ENCODE data around the gene PMPCA. TPM values are rescaled to one million over a fixed set of nuclear protein-coding genes. Genes with fewer than 3 reads are reported as not detected.

PMPCA gene
- total and polyA plus RNA-seq, 2 of the 13 experiments (the other 11 are each of a cell fraction or from before 2014, with no cell fraction given) = 70.2 to 88.4 TPM

DNA sequence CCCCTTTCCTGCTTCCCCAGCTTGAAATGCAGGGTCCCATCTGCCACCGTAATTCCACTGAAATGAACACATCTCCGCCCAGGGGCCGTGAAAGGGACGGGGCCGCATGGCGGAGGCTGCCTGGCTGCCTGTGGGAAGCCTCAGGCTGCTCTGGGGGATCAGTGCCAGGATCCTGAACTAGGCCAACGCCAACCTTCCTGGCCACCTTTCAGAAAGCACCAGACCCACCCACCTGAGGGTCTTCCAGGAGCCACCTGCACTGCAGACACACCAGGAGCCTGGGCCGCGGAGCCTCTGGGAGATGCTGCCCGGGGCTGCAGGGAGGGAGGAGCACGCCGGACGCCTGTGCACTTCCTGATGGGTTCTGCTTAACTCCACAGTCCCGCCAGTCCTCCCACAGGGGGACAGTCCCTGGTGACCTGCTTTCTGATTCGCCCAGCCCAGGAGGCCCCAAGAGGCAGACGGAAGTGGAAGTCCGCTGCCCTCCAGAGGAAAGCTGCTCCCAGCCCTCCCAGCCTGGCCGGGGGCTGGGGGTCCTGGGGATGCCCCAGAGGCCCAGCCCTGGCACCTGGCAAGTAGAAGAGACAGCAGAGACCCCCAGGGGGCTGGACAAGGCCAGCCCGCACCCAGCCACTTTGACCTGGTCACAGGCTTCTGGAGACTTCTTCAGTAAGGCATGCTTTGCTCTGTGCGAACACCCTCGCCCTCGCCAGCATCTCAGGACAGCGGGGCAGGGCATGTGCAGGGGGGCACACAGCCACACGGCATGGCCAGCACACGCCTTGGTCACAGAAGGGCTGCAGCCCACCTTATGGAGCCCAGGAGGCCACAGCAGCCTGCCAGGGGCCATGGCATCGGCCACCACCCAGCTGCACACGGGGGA is 36.9 kb upstream of the PMPCA start, which contains the start of gene CARD9 (continued):
- TF ChIP-seq HIC2 (CRISPR knock-in tag; IDR thresholded peaks at IDR 0.05; ENCODE audit: low read depth) (no peak), BCL6 (CRISPR knock-in tag; IDR thresholded peaks at IDR 0.05) (no peak), CAMTA2 (CRISPR knock-in tag; IDR thresholded peaks at IDR 0.05; ENCODE audit: borderline replicate concordance) (no peak), ZNF7 (CRISPR knock-in tag; IDR thresholded peaks at IDR 0.05) (no peak), ZNF121 (CRISPR knock-in tag; IDR thresholded peaks at IDR 0.05) (no peak), POLR2A (IDR thresholded peaks at IDR 0.05; ENCODE audit: insufficient read depth in 1 of 2, low read depth in 2 of 2, low read length in 2 of 2) (peak in 1 of 2 experiments; percentile 36; a peak in 1 of 4 replicates), ZNF44 (CRISPR knock-in tag; IDR thresholded peaks at IDR 0.05) (no peak), CCAR2 (optimal IDR thresholded peaks at IDR 0.05; ENCODE audit: low read depth, low read length) (no peak), HDAC6 (IDR thresholded peaks at IDR 0.05; ENCODE audit: low read depth, low read length) (no peak), KDM2A (CRISPR knock-in tag; IDR thresholded peaks at IDR 0.05; ENCODE audit: borderline replicate concordance, low read depth) (no peak), ZMAT3 (CRISPR knock-in tag; conservative IDR thresholded peaks at IDR 0.05) (0 out of 2 replicates have a peak, but pooled peaks have one; percentile 3), ZNF34 (CRISPR knock-in tag; IDR thresholded peaks at IDR 0.05; ENCODE audit: borderline replicate concordance) (no peak), HMG20A (CRISPR knock-in tag; IDR thresholded peaks at IDR 0.05; ENCODE audit: borderline replicate concordance) (no peak), GABPB1 (CRISPR knock-in tag; IDR thresholded peaks at IDR 0.05) (peak; percentile 86), ZKSCAN5 (CRISPR knock-in tag; IDR thresholded peaks at IDR 0.05) (no peak), ZNF180 (CRISPR knock-in tag; IDR thresholded peaks at IDR 0.05; ENCODE audit: borderline replicate concordance, low read depth) (no peak), GTF3A (CRISPR knock-in tag; conservative IDR thresholded peaks at IDR 0.05) (no peak), MIER3 (CRISPR knock-in tag; IDR thresholded peaks at IDR 0.05; ENCODE audit: borderline replicate concordance) (no peak), ELK4 (CRISPR knock-in tag; IDR thresholded peaks at IDR 0.05; ENCODE audit: borderline replicate concordance) (no peak), SPEN (CRISPR knock-in tag; IDR thresholded peaks at IDR 0.05; ENCODE audit: low read depth) (peak; percentile 44; the same call in 1 of the 2 replicates), PAX8 (CRISPR knock-in tag; IDR thresholded peaks at IDR 0.05; ENCODE audit: borderline replicate concordance) (no peak), MAFF (IDR thresholded peaks at IDR 0.05; ENCODE audit: low read depth, low read length) (no peak)
- TF ChIP-seq, protein P1, sequence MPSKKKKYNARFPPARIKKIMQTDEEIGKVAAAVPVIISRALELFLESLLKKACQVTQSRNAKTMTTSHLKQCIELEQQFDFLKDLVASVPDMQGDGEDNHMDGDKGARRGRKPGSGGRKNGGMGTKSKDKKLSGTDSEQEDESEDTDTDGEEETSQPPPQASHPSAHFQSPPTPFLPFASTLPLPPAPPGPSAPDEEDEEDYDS (CRISPR knock-in tag; IDR thresholded peaks at IDR 0.05) = 0 out of 2 replicates have a peak, but pooled peaks have one; percentile 50
- TF ChIP-seq, protein P2, sequence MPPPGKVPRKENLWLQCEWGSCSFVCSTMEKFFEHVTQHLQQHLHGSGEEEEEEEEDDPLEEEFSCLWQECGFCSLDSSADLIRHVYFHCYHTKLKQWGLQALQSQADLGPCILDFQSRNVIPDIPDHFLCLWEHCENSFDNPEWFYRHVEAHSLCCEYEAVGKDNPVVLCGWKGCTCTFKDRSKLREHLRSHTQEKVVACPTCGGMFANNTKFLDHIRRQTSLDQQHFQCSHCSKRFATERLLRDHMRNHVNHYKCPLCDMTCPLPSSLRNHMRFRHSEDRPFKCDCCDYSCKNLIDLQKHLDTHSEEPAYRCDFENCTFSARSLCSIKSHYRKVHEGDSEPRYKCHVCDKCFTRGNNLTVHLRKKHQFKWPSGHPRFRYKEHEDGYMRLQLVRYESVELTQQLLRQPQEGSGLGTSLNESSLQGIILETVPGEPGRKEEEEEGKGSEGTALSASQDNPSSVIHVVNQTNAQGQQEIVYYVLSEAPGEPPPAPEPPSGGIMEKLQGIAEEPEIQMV (CRISPR knock-in tag; IDR thresholded peaks at IDR 0.05; ENCODE audit: low read depth) = no peak
- TF ChIP-seq, protein P3, sequence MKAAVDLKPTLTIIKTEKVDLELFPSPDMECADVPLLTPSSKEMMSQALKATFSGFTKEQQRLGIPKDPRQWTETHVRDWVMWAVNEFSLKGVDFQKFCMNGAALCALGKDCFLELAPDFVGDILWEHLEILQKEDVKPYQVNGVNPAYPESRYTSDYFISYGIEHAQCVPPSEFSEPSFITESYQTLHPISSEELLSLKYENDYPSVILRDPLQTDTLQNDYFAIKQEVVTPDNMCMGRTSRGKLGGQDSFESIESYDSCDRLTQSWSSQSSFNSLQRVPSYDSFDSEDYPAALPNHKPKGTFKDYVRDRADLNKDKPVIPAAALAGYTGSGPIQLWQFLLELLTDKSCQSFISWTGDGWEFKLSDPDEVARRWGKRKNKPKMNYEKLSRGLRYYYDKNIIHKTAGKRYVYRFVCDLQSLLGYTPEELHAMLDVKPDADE (CRISPR knock-in tag; IDR thresholded peaks at IDR 0.05) = no peak

All from HepG2 (cell line).